Stimulated activated CD8-positive, alpha-beta memory T cell treated with anti-CD3 and anti-CD28 coated beads, Interleukin-4, amount 100 ng/mL, for 4 hours (primary cell): Measurements from ENCODE around the gene BAIAP2L2.

ENCODE experiments used
- DNase-seq, 2 donors: peaks; one replicate each; pipeline ENCODE4 v3.0.0-alpha.2; 2020; ENCODE audit warnings: low read depth in 2 of 2, low spot score in 1 of 2

BAIAP2L2 gene

DNA sequence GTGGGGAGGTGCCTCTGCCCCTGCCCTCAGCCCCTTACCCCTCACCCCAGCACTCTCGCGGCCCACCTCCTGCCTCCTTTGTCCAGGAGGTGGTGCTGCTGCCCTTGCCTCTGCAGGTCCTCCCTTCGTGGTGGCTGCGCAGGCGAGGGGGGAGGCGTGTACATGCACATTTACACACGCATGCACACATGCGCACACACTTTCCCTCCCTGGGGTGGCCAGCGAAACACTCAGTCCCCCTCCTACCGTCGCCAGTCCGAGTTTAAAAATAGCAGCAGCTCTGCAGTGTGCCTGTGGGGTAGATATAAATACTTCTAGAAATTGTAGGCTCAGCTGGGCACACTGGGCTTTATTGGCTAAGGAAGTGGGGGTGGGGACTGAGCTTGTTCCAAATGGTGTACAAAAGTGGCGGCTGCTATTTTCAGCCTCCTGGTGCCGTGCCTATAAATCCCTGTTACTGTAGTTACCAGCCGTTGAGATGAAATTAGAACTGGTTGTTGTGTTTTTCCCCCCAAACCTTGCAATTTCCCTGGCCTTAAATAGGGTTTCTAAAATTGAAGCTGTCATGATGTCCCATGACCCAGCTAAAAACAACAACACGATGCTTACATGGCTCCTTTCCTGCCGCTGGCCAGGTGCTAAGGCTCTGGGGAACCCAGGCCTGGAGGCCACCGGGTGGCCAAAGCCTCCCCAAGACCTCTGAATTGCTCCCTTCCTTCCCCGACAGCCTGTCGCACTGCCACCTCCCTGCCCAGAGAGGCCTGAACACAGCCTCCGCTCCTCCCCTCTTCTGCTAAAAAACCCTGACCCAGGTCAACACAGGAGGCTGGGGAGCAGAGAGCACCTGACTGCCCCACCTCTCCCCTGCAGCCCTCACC lies 40.9 kb downstream of the BAIAP2L2 start:
- no peak for DNase-seq

GRCh38 chr22:38068641-38069371 lies 41.7 kb downstream of the BAIAP2L2 start:
- DNase-seq: no peak

DNA sequence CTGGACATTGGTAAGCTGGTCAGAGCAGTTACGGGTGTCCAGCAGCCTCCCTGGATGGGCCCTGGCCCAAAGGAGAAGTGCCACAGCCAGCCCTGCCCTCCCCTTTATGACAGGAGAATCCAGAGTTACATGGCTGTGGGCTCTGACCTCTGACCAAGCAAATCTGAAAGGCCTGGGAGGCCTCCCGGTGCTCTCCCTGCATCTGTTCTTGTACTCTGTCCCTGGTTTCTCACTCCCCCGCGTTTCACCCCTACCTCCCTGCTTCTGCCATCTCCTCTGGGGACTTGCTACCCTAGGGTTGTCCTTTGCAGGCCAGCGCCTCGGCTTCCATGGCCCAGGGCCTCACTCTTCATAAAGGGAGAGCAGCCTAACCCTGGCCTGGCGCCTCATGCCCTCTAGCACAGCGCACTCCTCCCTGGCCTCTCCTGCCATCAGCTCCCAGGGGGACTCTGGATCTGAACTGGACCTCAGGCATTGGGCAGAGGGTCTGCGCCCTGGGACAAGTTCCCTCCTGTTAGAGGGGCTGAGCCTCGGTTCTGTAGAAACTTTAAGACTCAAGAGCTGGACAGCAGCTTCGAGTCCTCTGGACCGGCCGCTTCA lies 42.6 kb downstream of the BAIAP2L2 start:
- no peak for DNase-seq

DNA sequence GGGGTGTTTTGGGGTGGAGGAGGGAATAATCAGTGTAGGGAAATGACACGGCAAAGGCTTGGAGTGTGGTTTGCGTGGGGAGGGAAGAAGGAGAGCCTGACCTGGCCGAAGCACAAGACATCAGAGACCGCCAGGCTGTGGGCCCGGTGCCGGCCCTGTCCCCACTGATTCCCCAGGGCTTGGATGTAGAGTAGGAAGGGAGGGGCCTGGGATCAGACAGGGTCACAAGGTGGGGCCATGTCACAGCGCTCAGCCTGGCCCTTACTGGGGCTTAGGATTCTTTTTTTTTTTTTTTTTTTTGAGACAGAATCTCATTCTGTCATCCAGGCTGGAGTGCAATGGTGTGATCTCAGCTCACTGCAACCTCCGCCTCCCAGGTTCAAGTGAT lies 43.5 kb downstream of the BAIAP2L2 start:
- no peak for DNase-seq

DNA sequence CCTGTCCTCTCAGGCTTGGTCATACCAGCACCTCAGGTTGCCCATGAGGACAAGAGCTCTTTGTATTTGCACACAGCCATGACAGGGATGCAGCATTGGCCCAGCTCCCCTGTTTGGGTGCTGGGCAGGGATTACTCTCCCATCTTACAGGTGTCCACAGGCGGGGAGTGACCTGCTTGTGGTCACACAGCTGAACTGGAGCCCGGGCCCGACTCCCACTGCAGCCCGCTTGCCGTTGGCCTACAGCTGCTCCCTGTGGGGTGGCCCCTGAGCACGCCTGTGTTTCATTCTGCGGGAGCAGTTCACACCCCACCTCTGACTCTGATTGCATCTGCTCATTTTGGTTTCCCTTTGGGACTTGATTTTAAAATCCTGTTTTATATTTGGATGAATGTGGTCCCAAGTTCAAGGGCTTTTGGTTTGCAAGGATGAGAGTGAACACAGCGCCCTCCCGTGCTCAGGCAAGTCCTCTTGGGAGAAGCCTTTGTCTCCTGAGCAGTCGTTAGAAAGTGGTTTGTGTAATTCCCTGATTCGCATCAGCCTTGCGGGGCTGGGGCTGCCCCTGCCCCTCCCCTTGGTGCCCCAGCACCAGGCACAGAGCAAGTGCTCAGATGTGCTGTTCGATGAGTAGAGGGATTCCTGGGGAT lies 44.0 kb downstream of the BAIAP2L2 start:
- DNase-seq: no peak

- DNase-seq: no peak
Measured at GRCh38 chr22:38065539-38065938, 44.9 kb downstream of the BAIAP2L2 start.

DNA sequence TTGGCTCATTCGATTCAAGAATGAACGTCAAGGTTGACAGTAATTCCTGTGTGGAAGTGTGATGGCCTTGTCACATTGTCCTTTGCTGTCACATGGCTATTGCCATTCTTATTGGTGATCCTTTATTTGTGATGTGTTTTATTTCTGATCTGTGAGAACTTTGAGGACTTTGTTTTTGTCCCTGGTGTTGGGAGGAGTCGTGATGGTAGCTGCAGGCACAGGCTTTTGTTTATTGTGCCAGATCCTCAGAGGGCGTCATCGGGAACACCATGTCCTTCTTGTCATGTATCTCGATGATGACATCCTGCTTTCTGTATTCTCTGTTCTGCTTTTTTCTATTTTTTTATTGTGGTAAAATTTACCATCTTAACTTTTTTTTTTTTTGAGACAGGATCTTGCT lies 47.7 kb downstream of the BAIAP2L2 start:
- no peak for DNase-seq

- peak; percentile 44 to 53 for DNase-seq
Measured at GRCh38 chr22:38056969-38057891, 53.3 kb downstream of the BAIAP2L2 start, which contains the start of gene PICK1. Gene PICK1 (plus strand): TSS chr22:38057404. CDS start chr22:38057810, 406 bp downstream.

DNA sequence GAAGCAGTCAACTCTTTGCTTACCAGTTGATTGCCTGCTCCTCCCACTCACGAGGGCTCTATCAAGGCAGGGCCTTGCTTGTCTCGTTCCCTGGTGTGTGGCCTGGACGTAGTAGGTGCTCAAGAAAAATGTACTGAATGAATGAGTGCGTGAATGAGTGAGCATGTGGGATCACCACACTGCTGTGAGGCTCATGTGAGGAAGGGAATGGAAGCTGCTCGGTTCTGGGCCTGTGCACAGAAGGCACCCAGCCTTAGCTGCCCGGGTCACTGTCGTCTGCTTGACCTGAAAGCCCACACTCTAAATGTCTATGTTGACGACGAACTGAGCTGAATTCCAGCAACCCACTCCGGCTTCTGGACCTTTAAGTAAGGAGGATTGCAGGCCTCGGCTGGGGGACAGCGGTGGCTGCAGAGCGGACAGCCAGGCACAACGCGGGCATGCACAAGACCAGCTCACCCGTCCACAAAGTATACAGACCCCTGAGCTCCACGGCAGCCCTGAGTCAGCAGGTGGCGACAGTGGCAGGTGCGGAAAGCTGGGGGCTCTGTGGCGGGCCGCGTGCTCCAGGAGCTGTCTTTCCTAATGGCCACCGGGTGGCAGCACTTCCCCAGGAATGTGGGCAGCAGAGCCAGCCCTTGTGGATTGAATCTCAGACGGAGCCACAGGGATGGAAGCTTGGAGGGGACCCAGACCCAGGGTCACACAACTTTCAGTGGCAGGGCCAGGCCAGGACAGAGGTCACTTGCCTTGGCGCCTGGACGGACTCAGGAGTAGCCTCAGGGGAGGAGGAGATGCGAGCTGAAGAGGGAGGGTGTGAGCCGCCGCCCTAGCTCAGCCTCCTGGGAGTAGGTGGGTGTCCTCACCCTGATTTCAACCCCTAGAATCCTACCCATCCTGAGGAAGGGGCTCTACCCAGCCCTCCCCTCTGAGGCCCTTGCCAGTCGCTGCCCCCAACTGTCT lies 58.3 kb downstream of the BAIAP2L2 start:
- peak; percentile 55 to 62 for DNase-seq

DNA sequence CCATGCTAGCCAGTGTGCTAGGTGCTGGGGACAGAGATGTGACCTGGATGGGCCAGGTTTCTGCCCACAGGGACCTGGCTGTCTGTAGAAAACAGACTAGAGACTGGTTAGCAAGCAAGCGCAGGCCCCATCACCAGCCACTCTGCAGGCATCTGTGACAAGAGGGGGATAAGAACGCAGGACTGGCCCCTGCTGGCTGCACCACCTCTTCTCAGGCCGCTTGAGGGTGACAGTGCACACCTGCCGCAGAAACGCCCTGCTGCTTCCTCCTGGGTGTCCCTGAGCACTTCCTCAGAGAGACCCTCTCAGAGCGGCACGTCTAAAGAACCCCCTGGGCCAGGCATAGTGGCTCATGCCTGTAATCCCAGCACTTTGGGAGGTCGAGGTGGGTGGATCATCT lies 59.2 kb downstream of the BAIAP2L2 start:
- DNase-seq: no peak

- no peak for DNase-seq
Measured at GRCh38 chr22:38050720-38051119, 59.8 kb downstream of the BAIAP2L2 start.

- DNase-seq: no peak
Measured at GRCh38 chr22:38049812-38050619, 60.5 kb downstream of the BAIAP2L2 start.

DNA sequence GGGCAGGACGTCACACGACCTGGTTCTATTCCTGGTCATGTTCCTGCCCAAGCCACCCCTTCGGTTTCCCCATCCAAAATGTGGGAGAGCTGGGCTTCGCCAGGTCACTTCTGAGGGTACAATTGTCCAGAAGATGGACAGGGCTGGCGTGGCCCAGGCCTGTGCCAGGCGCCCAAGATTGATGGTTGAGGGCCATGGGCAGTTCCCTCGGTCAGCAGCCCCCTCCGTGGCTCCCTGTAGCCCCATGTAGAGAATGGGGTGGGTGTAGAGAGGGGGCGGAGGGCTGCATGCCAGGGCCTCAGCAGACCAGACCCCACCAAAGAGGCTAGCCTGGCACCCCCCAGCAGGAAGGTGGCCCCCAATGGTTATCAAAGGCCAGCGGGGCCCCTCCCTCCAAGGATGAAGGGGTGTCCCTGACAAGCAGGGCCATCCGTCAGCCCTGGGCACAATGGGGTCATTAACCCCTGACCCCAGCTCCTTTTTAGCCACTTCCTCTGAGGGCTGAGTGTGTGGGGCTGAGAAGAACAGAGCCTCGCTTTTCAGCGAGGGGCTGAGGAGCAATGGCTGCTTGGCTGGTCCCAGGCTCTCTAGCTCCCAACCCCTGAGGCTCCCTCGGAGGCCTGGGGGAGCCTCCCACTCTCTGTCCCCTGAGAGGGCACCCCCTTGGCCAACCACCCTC lies 64.3 kb downstream of the BAIAP2L2 start:
- DNase-seq: no peak

- no peak for DNase-seq
Measured at GRCh38 chr22:38043151-38044039, 67.1 kb downstream of the BAIAP2L2 start.

DNA sequence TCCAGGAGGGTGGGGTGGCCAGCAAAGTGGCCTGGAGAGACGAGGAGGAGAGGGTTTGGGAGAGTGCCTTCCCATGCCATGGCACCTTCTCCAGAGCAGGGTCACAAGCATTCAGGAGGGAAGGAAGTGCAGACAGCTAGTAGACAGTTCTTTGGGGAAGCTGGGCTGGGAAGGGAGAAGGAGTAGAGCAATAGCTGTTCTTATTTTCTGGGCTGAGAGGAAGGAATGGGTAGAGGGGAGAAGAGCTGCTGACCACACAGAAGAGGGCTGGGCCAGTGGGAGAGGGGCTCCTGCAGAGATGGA lies 68.0 kb downstream of the BAIAP2L2 start:
- no peak for DNase-seq

GRCh38 chr22:38041760-38042487 lies 68.6 kb downstream of the BAIAP2L2 start:
- DNase-seq: no peak
